HG03469 (cell line): ENCODE data around the gene LCN15.
"Not testable (repeated sequence)": the region's sequence is repeated elsewhere in the genome, so short reads cannot be mapped to it uniquely, and the experiment has no call there.

ENCODE experiments used
- ATAC-seq: cut with Tn5 transposase; IDR thresholded peaks from one replicate; pipeline ENCODE4 v1.9.1; 2021; ENCODE audit warnings: mild to moderate bottlenecking, moderate library complexity, moderate number of reproducible peaks; ENCODE audit not compliant: unreplicated experiment

The LCN15 gene

GRCh38 chr9:136756134-136756438 is 8.2 kb downstream of the LCN15 start:
- ATAC-seq, result no peak

- ATAC-seq, result not testable (repeated sequence)
Measured at GRCh38 chr9:136755302-136756133, 8.8 kb downstream of the LCN15 start.

- no peak for ATAC-seq
Measured at GRCh38 chr9:136754626-136755301, 9.6 kb downstream of the LCN15 start.

- no peak for ATAC-seq
Measured at GRCh38 chr9:136754059-136754572, 10.2 kb downstream of the LCN15 start.

- no peak for ATAC-seq
Measured at GRCh38 chr9:136753371-136754058, 10.8 kb downstream of the LCN15 start.

GRCh38 chr9:136751814-136752213 is 12.5 kb downstream of the LCN15 start:
- no peak for ATAC-seq

GRCh38 chr9:136751244-136751643 is 13.1 kb downstream of the LCN15 start:
- ATAC-seq, result no peak

- ATAC-seq, result no peak
Measured at GRCh38 chr9:136750526-136750925, 13.8 kb downstream of the LCN15 start.

- ATAC-seq, result no peak
Measured at GRCh38 chr9:136748666-136749611, 15.4 kb downstream of the LCN15 start.

GRCh38 chr9:136748201-136748600 is 16.1 kb downstream of the LCN15 start, which contains the start of gene LCN6:
LCN6 (minus strand) TSS chr9:136748525; CDS start chr9:136748483, 42 bp downstream.
- no peak for ATAC-seq

- ATAC-seq, result no peak
Measured at GRCh38 chr9:136747161-136748060, 16.9 kb downstream of the LCN15 start.

GRCh38 chr9:136746621-136747020 is 17.7 kb downstream of the LCN15 start:
- no peak for ATAC-seq

- ATAC-seq, result no peak
Measured at GRCh38 chr9:136746155-136746490, 18.2 kb downstream of the LCN15 start.

- no peak for ATAC-seq
Measured at GRCh38 chr9:136745389-136746154, 18.7 kb downstream of the LCN15 start.

GRCh38 chr9:136744773-136745172 is 19.5 kb downstream of the LCN15 start:
- no peak for ATAC-seq

- ATAC-seq, result no peak
Measured at GRCh38 chr9:136743639-136744211, 20.6 kb downstream of the LCN15 start.

- no peak for ATAC-seq
Measured at GRCh38 chr9:136742591-136743391, 21.5 kb downstream of the LCN15 start, which contains the start of gene LCN10. LCN10 (minus strand) TSS chr9:136742940; CDS start chr9:136742903, 37 bp downstream.
